ENCODE results near the gene PRKAR1B. TPM values are rescaled to one million over a fixed set of nuclear protein-coding genes. Genes with fewer than 3 reads are reported as not detected.
"Not testable (repeated sequence)": the region's sequence is repeated elsewhere in the genome, so short reads cannot be mapped to it uniquely, and the experiment has no call there.

The PRKAR1B gene
- total RNA-seq, 1 donor from 2014 or later: 14.2 TPM

DNA sequence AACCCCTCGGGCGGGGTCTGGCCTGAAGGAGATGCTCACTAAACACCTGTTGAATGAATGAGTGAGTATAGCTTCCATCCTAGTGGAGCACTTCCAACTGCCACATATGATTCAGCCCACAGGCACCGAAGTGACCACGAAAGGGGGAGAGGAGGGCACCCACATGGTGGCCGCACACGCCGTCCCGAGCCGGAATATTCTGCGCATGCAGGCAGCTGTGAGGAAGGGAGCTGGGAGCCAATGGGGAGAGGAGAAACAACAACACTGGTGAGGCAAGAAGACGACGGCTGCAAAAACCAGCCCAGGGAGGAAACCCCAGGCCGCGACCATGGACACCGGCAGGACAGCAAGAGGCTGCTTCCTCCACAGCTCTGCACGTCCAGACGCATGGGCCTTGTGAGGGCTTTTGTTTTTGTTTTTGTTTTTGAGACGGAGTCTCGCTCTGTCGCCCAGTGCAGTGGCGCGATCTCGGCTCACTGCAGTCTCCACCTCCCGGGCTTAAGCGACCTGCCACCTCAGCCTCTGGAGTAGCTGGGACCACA lies 67.7 kb downstream of the PRKAR1B start:
- Histone ChIP-seq H3K27ac (replicated peaks) (no peak overlapping the region), H3K9me3 (replicated peaks) (no peaks in the 10 kb centered on the region), H3K27me3 (ENCODE audit: low read depth) (no peaks in the 10 kb centered on the region), H3K4me3 (no peak overlapping the region), H3K4me1 (peaks cover 30% of the 10 kb centered on the region), H3K36me3 (no peaks in the 10 kb centered on the region)
- intact Hi-C loops (cut with micrococcal nuclease): no loop called here
- no peak for TF ChIP-seq CTCF (IDR thresholded peaks at IDR 0.05; ENCODE audit: borderline replicate concordance)
- DNase-seq: no peak

GRCh38 chr7:657565-658119 lies 69.4 kb downstream of the PRKAR1B start:
- no peaks in the 10 kb centered on the region for H3K9me3 ChIP-seq (replicated peaks)
- DNase-seq: no peak
- peak overlapping the region; percentile 89 for H3K27ac ChIP-seq (replicated peaks)
- no peaks in the 10 kb centered on the region for H3K36me3 ChIP-seq
- H3K4me1 ChIP-seq: peaks cover 14% of the 10 kb centered on the region
- H3K27me3 ChIP-seq (ENCODE audit: low read depth): no peaks in the 10 kb centered on the region
- TF ChIP-seq CTCF (IDR thresholded peaks at IDR 0.05; ENCODE audit: borderline replicate concordance): no peak
- intact Hi-C loops (cut with micrococcal nuclease): no loop called here
- peak overlapping the region; percentile 32 for H3K4me3 ChIP-seq

DNA sequence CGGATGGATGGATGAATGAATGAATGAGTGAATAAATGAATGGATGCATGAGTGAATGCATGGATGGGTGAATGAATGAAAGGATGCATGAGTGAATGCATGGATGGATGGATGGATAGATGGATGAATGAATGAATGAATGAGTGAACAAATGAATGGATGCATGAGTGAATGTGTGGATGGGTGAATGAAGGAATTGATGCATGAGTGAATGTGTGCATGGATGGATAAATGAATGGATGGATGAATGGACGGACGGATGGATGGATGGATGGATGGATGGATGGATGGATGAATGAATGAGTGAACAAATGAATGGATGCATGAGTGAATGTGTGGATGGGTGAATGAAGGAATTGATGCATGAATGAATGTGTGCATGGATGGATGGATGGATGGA lies 70.1 kb downstream of the PRKAR1B start:
- intact Hi-C loops (cut with micrococcal nuclease); H3K36me3 ChIP-seq; H3K4me3 ChIP-seq; DNase-seq; H3K9me3 ChIP-seq (replicated peaks); H3K27me3 ChIP-seq (ENCODE audit: low read depth): not testable (repeated sequence)
- H3K4me1 ChIP-seq: peaks cover 14% of the 10 kb centered on the region
- H3K27ac ChIP-seq (replicated peaks): peak overlapping the region; percentile 89

DNA sequence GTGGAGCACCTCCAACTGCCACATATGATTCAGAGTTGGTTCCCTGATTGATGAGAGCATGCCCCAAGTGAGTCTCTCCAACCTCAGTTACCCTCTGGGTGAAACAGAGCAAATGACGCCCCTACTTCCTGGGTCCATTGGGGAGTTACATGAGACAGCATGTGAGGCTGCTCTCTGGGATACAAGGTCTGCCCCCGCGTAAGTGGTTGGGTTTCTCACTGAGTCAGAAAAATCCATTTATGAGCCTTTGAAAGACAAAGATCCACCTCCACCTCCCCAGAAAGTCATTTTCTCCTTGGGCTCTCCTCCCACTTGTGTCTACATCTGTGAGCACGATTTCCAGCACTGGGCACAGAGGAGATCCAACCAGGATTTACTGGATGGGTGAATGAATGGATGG lies 71.3 kb downstream of the PRKAR1B start:
- intact Hi-C loops (cut with micrococcal nuclease): no loop called here
- H3K27ac ChIP-seq (replicated peaks): no peak overlapping the region
- no peak for DNase-seq
- H3K9me3 ChIP-seq (replicated peaks): no peaks in the 10 kb centered on the region
- no peaks in the 10 kb centered on the region for H3K27me3 ChIP-seq (ENCODE audit: low read depth)
- H3K36me3 ChIP-seq: no peaks in the 10 kb centered on the region
- no peak overlapping the region for H3K4me3 ChIP-seq
- no peak for TF ChIP-seq CTCF (IDR thresholded peaks at IDR 0.05; ENCODE audit: borderline replicate concordance)
- H3K4me1 ChIP-seq: peaks cover 20% of the 10 kb centered on the region

GRCh38 chr7:653829-654764 lies 73.0 kb downstream of the PRKAR1B start:
- peaks cover 21% of the 10 kb centered on the region for H3K4me1 ChIP-seq
- H3K27ac ChIP-seq (replicated peaks): no peak overlapping the region
- H3K27me3 ChIP-seq (ENCODE audit: low read depth): no peaks in the 10 kb centered on the region
- H3K9me3 ChIP-seq (replicated peaks): no peaks in the 10 kb centered on the region
- DNase-seq: no peak
- TF ChIP-seq CTCF (IDR thresholded peaks at IDR 0.05; ENCODE audit: borderline replicate concordance): no peak
- H3K4me3 ChIP-seq: no peak overlapping the region
- H3K36me3 ChIP-seq: no peaks in the 10 kb centered on the region
- intact Hi-C loops (cut with micrococcal nuclease): no loop called here

DNA sequence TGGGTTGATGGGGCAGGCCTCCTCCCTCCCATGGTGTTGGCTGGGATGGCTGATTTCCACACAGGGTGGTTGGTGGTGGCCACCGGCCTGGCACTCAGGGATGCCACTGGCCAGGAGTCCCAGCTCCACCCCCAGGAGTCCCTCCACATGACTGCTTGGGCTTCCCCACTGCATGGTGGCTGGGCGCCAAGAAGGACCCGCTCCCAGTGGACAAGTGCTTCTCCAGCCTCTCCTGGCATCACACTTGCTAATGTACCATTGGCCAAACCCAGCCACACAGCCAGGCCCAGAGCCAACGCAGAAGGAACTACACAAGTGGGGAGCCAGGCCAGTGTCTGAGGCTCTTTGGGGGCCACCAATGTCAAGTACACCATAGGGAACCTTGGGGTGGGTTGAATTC lies 74.2 kb downstream of the PRKAR1B start:
- Histone ChIP-seq H3K4me1 (peaks cover 10% of the 10 kb centered on the region), H3K27me3 (ENCODE audit: low read depth) (no peaks in the 10 kb centered on the region), H3K36me3 (no peaks in the 10 kb centered on the region), H3K27ac (replicated peaks) (no peak overlapping the region), H3K4me3 (no peak overlapping the region), H3K9me3 (replicated peaks) (no peaks in the 10 kb centered on the region)
- DNase-seq: no peak
- intact Hi-C loops (cut with micrococcal nuclease): no loop called here
- no peak for TF ChIP-seq CTCF (IDR thresholded peaks at IDR 0.05; ENCODE audit: borderline replicate concordance)

- H3K27ac ChIP-seq (replicated peaks): not testable (repeated sequence)
These were observed 74.9 kb downstream of the PRKAR1B start for GRCh38 chr7:652167-652566.

More at GRCh38 chr7:652167-652566, 74.9 kb downstream of the PRKAR1B start:
- H3K4me3 ChIP-seq; H3K4me1 ChIP-seq; DNase-seq; H3K27me3 ChIP-seq (ENCODE audit: low read depth); intact Hi-C loops (cut with micrococcal nuclease); H3K36me3 ChIP-seq; H3K9me3 ChIP-seq (replicated peaks): not testable (repeated sequence)

Data from left ventricle myocardium inferior (tissue), 1 donor.